Calu3 (cell line): ENCODE data around the gene PLEKHA5. TPM values are rescaled to one million over a fixed set of nuclear protein-coding genes. Genes with fewer than 3 reads are reported as not detected.

Source experiments
- BruUV-seq: library from RNA; stranded (reverse); fragments of 400-500 nt; replicated peaks from 2 replicates; lab custom pipeline; 2021; lab: Mats Ljungman, UMichigan
- CTCF ChIA-PET: fragments of 300-600 bp; sonication (Branson Sonifier 250); formaldehyde crosslinking; loops from one replicate; lab custom pipeline; 2022; ENCODE audit warnings: antibody characterized with exemption; lab: Charles Lee
- DNase-seq: peaks from one replicate; pipeline ENCODE4 v3.0.0; 2022
- H3K27ac Mint-ChIP-seq: one replicate; pipeline ENCODE4 v1.8.0; 2022; ENCODE audit warnings: mixed read lengths; ENCODE audit not compliant: unreplicated experiment
- H3K27me3 Mint-ChIP-seq: one replicate; pipeline ENCODE4 v1.8.0; 2022; ENCODE audit warnings: mixed read lengths; ENCODE audit not compliant: unreplicated experiment
- H3K36me3 Mint-ChIP-seq: one replicate; pipeline ENCODE4 v1.8.0; 2022; ENCODE audit warnings: mild to moderate bottlenecking, moderate library complexity, mixed read lengths; ENCODE audit not compliant: insufficient read depth, unreplicated experiment
- H3K4me1 Mint-ChIP-seq: one replicate; pipeline ENCODE4 v1.8.0; 2022; ENCODE audit warnings: mild to moderate bottlenecking, low read depth, mixed read lengths; ENCODE audit not compliant: unreplicated experiment
- H3K4me3 Mint-ChIP-seq: one replicate; pipeline ENCODE4 v1.8.0; 2022; ENCODE audit warnings: mild to moderate bottlenecking, low read depth, moderate library complexity, mixed read lengths; ENCODE audit not compliant: unreplicated experiment
- H3K9me3 Mint-ChIP-seq: one replicate; pipeline ENCODE4 v1.8.0; 2022; ENCODE audit warnings: low read depth, mixed read lengths; ENCODE audit not compliant: unreplicated experiment
- CTCF ChIP-seq: fragments of 200-600 bp; IDR thresholded peaks from one replicate; pipeline ENCODE4 v1.8.0; 2022; ENCODE audit warnings: antibody characterized with exemption; ENCODE audit not compliant: unreplicated experiment
- intact Hi-C: fragments of 100-400 bp; cut with micrococcal nuclease; formaldehyde crosslinking; loops from one replicate; pipeline ENCODE4 v1.10.0; 2022; ENCODE audit not compliant: unreplicated experiment
- total RNA-seq: library from RNA; stranded (reverse); gene quantifications from 2 replicates; pipeline ENCODE4 v1.2.3, GENCODE V29; 2022

Gene PLEKHA5
- total RNA-seq, 1 experiment from 2014 or later, result 57.9 TPM

- no peak for DNase-seq
- no TSS peak for BruUV-seq
- CTCF ChIA-PET, result interaction anchor here (0.7 kb wide), 1 partner anchor 265 kb away, joined by 3 read pairs; no protein-coding TSS in a partner anchor
- no peak overlapping the region for H3K27ac Mint-ChIP-seq
- H3K36me3 Mint-ChIP-seq, result no peaks in the 10 kb centered on the region
- TF ChIP-seq CTCF, result no peak
- no peaks in the 10 kb centered on the region for H3K9me3 Mint-ChIP-seq
- intact Hi-C loops, result no loop called here
- peaks cover 9% of the 10 kb centered on the region for H3K4me1 Mint-ChIP-seq
- no peak overlapping the region for H3K4me3 Mint-ChIP-seq
- H3K27me3 Mint-ChIP-seq, result no peaks in the 10 kb centered on the region
Measured at GRCh38 chr12:19245666-19246065, 116.1 kb downstream of the PLEKHA5 start.

GRCh38 chr12:19246933-19247332, 117.4 kb downstream of the PLEKHA5 start:
- no peak for DNase-seq
- Mint-ChIP-seq H3K9me3 (no peaks in the 10 kb centered on the region), H3K4me1 (peaks cover 9% of the 10 kb centered on the region), H3K4me3 (no peak overlapping the region), H3K27me3 (no peaks in the 10 kb centered on the region), H3K36me3 (no peaks in the 10 kb centered on the region), H3K27ac (no peak overlapping the region)
- TF ChIP-seq CTCF, result no peak
- intact Hi-C loops, result no loop called here
- no TSS peak for BruUV-seq
- CTCF ChIA-PET, result interaction anchor here (0.6 to 1.2 kb wide), 2 partner anchors 33 to 133 kb away, joined by 3 to 9 read pairs; no protein-coding TSS in a partner anchor

GRCh38 chr12:19248929-19249602, 119.5 kb downstream of the PLEKHA5 start:
- CTCF ChIA-PET, result no interaction called here
- BruUV-seq, result no TSS peak
- no peak for TF ChIP-seq CTCF

GRCh38 chr12:19251481-19252132, 122.1 kb downstream of the PLEKHA5 start:
- H3K27ac Mint-ChIP-seq, result no peak overlapping the region
- CTCF ChIA-PET, result interaction anchor here (0.6 to 0.9 kb wide), 3 partner anchors 22 to 33 kb away, joined by 3 read pairs; no protein-coding TSS in a partner anchor
- no peaks in the 10 kb centered on the region for H3K9me3 Mint-ChIP-seq

More at GRCh38 chr12:19248929-19249602, 119.5 kb downstream of the PLEKHA5 start:
- Mint-ChIP-seq H3K4me1 (no peaks in the 10 kb centered on the region), H3K36me3 (no peaks in the 10 kb centered on the region), H3K4me3 (no peak overlapping the region), H3K9me3 (no peaks in the 10 kb centered on the region), H3K27me3 (no peaks in the 10 kb centered on the region), H3K27ac (no peak overlapping the region)
- no peak for DNase-seq
- intact Hi-C loops, result no loop called here

More at GRCh38 chr12:19251481-19252132, 122.1 kb downstream of the PLEKHA5 start:
- no peak for DNase-seq
- BruUV-seq, result no TSS peak
- no peaks in the 10 kb centered on the region for H3K36me3 Mint-ChIP-seq
- TF ChIP-seq CTCF, result no peak
- no peaks in the 10 kb centered on the region for H3K27me3 Mint-ChIP-seq
- no peak overlapping the region for H3K4me3 Mint-ChIP-seq
- no peaks in the 10 kb centered on the region for H3K4me1 Mint-ChIP-seq
- intact Hi-C loops, result no loop called here
